ENCODE results near the gene GNA12. TPM values are rescaled to one million over a fixed set of nuclear protein-coding genes. Genes with fewer than 3 reads are reported as not detected.

Gene GNA12
- total RNA-seq, 1 donor from 2014 or later = 67.2 TPM

GRCh38 chr7:2757361-2757903, 86.7 kb downstream of the GNA12 start:
- H3K9ac ChIP-seq (ENCODE audit: low read length) = peak overlapping the region; percentile 72
- H3K27me3 ChIP-seq (ENCODE audit: insufficient read depth, low read length) = no peaks in the 10 kb centered on the region
- FAIRE-seq = no peak
- H4K20me1 ChIP-seq (ENCODE audit: insufficient read depth, low read length) = peaks cover 3% of the 10 kb centered on the region
- Mint-ChIP-seq H3K4me3 (ENCODE audit: unreplicated experiment) (peak overlapping the region; percentile 2), H3K27me3 (ENCODE audit: low read depth, unreplicated experiment) (no peaks in the 10 kb centered on the region), H3K9me3 (ENCODE audit: unreplicated experiment) (peaks cover 4% of the 10 kb centered on the region), H3K4me1 (ENCODE audit: low read depth, unreplicated experiment) (peaks cover 56% of the 10 kb centered on the region), H3K36me3 (ENCODE audit: low read depth, unreplicated experiment) (peaks cover 30% of the 10 kb centered on the region), H3K27ac (ENCODE audit: unreplicated experiment) (peak overlapping the region; percentile 96)
- no peaks in the 10 kb centered on the region for H3K9me3 ChIP-seq (ENCODE audit: insufficient read depth, low read depth, low read length)
- peak overlapping the region; percentile 97 for H3K27ac ChIP-seq (ENCODE audit: low read depth, low read length)
- TF ChIP-seq CTCF (IDR thresholded peaks at IDR 0.05; ENCODE audit: insufficient read depth, low read depth, low read length) (no peak), EZH2 (IDR thresholded peaks at IDR 0.05; ENCODE audit: insufficient read depth, low read length) (no peak)
- H3K36me3 ChIP-seq (ENCODE audit: insufficient read depth, low read length) = no peaks in the 10 kb centered on the region
- peaks cover 45% of the 10 kb centered on the region for H3K79me2 ChIP-seq (ENCODE audit: insufficient read depth, low read length)
- no peak overlapping the region for H2AFZ ChIP-seq (ENCODE audit: low read depth, low read length)
- H3K4me1 ChIP-seq (ENCODE audit: insufficient read depth, low read length) = peaks cover 31% of the 10 kb centered on the region
- peak overlapping the region; percentile 24 for H3K4me3 ChIP-seq (ENCODE audit: insufficient read depth, low read depth, low read length)
- DNase-seq (ENCODE audit: low read depth) = no peak
- peak overlapping the region; percentile 77 for H3K4me2 ChIP-seq (ENCODE audit: low read length)

- H3K27ac Mint-ChIP-seq (ENCODE audit: unreplicated experiment) = no peak overlapping the region
- H3K36me3 ChIP-seq (ENCODE audit: insufficient read depth, low read length) = no peaks in the 10 kb centered on the region
- H3K36me3 Mint-ChIP-seq (ENCODE audit: low read depth, unreplicated experiment) = peaks cover 24% of the 10 kb centered on the region
- H3K27ac ChIP-seq (ENCODE audit: low read depth, low read length) = no peak overlapping the region
- H4K20me1 ChIP-seq (ENCODE audit: insufficient read depth, low read length) = peaks cover 8% of the 10 kb centered on the region
- peaks cover 25% of the 10 kb centered on the region for H3K4me1 ChIP-seq (ENCODE audit: insufficient read depth, low read length)
- H3K9ac ChIP-seq (ENCODE audit: low read length) = no peak overlapping the region
- H3K9me3 ChIP-seq (ENCODE audit: insufficient read depth, low read depth, low read length) = no peaks in the 10 kb centered on the region
- TF ChIP-seq EZH2 (IDR thresholded peaks at IDR 0.05; ENCODE audit: insufficient read depth, low read length) (no peak), CTCF (IDR thresholded peaks at IDR 0.05; ENCODE audit: insufficient read depth, low read depth, low read length) (no peak)
- no peak overlapping the region for H2AFZ ChIP-seq (ENCODE audit: low read depth, low read length)
- no peak overlapping the region for H3K4me3 ChIP-seq (ENCODE audit: insufficient read depth, low read depth, low read length)
- H3K9me3 Mint-ChIP-seq (ENCODE audit: unreplicated experiment) = peaks cover 5% of the 10 kb centered on the region
- no peaks in the 10 kb centered on the region for H3K27me3 ChIP-seq (ENCODE audit: insufficient read depth, low read length)
- DNase-seq (ENCODE audit: low read depth) (no peak), FAIRE-seq (no peak)
- H3K4me1 Mint-ChIP-seq (ENCODE audit: low read depth, unreplicated experiment) = peaks cover 39% of the 10 kb centered on the region
- H3K4me2 ChIP-seq (ENCODE audit: low read length) = no peak overlapping the region
- H3K79me2 ChIP-seq (ENCODE audit: insufficient read depth, low read length) = peaks cover 46% of the 10 kb centered on the region
- no peaks in the 10 kb centered on the region for H3K27me3 Mint-ChIP-seq (ENCODE audit: low read depth, unreplicated experiment)
- H3K4me3 Mint-ChIP-seq (ENCODE audit: unreplicated experiment) = no peak overlapping the region
Measured at GRCh38 chr7:2755531-2755930, 88.6 kb downstream of the GNA12 start.

- Histone ChIP-seq H3K4me2 (ENCODE audit: low read length) (no peak overlapping the region), H3K36me3 (ENCODE audit: insufficient read depth, low read length) (no peaks in the 10 kb centered on the region), H3K9me3 (ENCODE audit: insufficient read depth, low read depth, low read length) (no peaks in the 10 kb centered on the region), H3K79me2 (ENCODE audit: insufficient read depth, low read length) (peaks cover 46% of the 10 kb centered on the region), H3K4me1 (ENCODE audit: insufficient read depth, low read length) (peaks cover 19% of the 10 kb centered on the region), H3K9ac (ENCODE audit: low read length) (no peak overlapping the region), H2AFZ (ENCODE audit: low read depth, low read length) (no peak overlapping the region), H3K27ac (ENCODE audit: low read depth, low read length) (no peak overlapping the region), H3K4me3 (ENCODE audit: insufficient read depth, low read depth, low read length) (no peak overlapping the region), H4K20me1 (ENCODE audit: insufficient read depth, low read length) (peaks cover 14% of the 10 kb centered on the region), H3K27me3 (ENCODE audit: insufficient read depth, low read length) (no peaks in the 10 kb centered on the region)
- H3K4me1 Mint-ChIP-seq (ENCODE audit: low read depth, unreplicated experiment) = peaks cover 37% of the 10 kb centered on the region
- peaks cover 18% of the 10 kb centered on the region for H3K36me3 Mint-ChIP-seq (ENCODE audit: low read depth, unreplicated experiment)
- peaks cover 5% of the 10 kb centered on the region for H3K9me3 Mint-ChIP-seq (ENCODE audit: unreplicated experiment)
- no peak for DNase-seq (ENCODE audit: low read depth)
- TF ChIP-seq EZH2 (IDR thresholded peaks at IDR 0.05; ENCODE audit: insufficient read depth, low read length) (no peak), CTCF (IDR thresholded peaks at IDR 0.05; ENCODE audit: insufficient read depth, low read depth, low read length) (no peak)
- no peaks in the 10 kb centered on the region for H3K27me3 Mint-ChIP-seq (ENCODE audit: low read depth, unreplicated experiment)
- no peak for FAIRE-seq
- no peak overlapping the region for H3K4me3 Mint-ChIP-seq (ENCODE audit: unreplicated experiment)
- peak overlapping the region; percentile 28 for H3K27ac Mint-ChIP-seq (ENCODE audit: unreplicated experiment)
Measured at GRCh38 chr7:2754912-2755311, 89.2 kb downstream of the GNA12 start.
